ENCODE data around the gene OSBPL8. TPM values are rescaled to one million over a fixed set of nuclear protein-coding genes. Genes with fewer than 3 reads are reported as not detected.

The OSBPL8 gene
- total and polyA plus RNA-seq, 2 of the 8 experiments (the other 6 are each of a cell fraction or from before 2014, with no cell fraction given) = 10.9 to 81.1 TPM

DNA sequence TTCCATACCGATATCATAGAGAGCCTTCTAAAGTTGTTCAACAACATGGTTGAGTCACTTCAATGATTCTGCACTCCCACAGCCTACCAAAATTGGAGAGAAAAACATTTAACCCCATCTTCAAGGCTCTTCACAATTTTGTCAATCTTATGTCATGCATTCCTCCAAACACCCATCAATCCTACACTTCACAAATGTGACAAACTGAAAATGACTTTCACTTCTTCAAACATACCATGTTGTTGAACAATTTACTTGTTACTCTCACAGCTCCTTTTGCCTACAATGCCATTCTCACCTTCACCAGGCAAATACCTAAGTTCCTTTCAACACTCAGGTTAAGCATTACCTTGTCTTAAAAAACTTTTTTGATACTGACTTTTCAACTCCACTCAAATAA lies 88.0 kb downstream of the OSBPL8 start (continued):
- TF ChIP-seq CHD7 (IDR thresholded peaks at IDR 0.05; ENCODE audit: insufficient replicate concordance, low read length) = no peak
- TF ChIP-seq RFX5 (IDR thresholded peaks at IDR 0.05; ENCODE audit: borderline replicate concordance, low read depth, low read length) = no peak
- no peak for TF ChIP-seq GTF2F1 (IDR thresholded peaks at IDR 0.05; ENCODE audit: borderline replicate concordance, low read depth, low read length)
- TF ChIP-seq RAD21 (IDR thresholded peaks at IDR 0.05 in 1 of 2, conservative IDR thresholded peaks at IDR 0.05 in 1 of 2; ENCODE audit: low read depth in 2 of 2, low read length in 2 of 2) = no peak

All from H1 (cell line).